Measurements from ENCODE around the gene NPIPB13.
"Not testable (repeated sequence)": the region's sequence is repeated elsewhere in the genome, so short reads cannot be mapped to it uniquely, and the experiment has no call there.

DNA sequence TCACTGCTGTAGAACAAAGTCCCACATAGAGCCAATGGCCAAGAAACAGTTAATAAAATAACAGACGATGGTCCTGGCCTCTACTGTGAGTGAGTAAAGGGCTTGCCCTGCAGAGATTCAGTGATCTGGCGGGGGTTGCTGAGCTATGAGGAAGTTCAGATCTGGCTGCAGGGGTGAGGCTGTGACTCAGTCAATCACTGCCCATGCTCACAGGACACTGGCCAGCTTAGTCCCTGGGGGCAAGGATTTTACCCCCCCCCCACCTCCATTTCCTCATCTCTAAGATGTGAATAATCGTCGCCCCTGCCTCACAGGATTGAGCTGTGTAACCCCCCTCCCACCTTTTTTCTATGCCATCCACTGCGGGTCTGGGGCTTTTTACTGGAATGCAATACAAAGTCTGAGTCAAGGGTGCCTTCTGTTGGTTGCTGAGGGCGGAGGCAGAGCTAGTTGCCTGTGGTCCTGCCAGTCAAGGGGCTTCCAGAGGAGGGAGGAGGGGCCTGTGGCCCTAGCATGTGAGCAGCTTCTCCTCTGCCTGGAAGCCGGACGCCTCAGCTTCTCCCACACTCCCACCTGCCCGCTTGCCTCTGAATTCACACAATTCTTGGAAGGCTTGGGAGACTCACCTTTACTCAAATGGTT, 41.1 kb downstream of the NPIPB13 start:
- TF ChIP-seq CTCF, POLR2A (IDR thresholded peaks at IDR 0.05): not testable (repeated sequence)

Measured in thyroid gland (tissue), 4 donors.